NT2/D1 (cell line): Measurements from ENCODE around the gene STAT1.

Source experiments
- DNase-seq: peaks from one replicate; pipeline ENCODE4 v3.0.0-alpha.2; 2011; ENCODE audit warnings: low read depth, low spot score
- H3K27me3 ChIP-seq: 2 replicates; pipeline ENCODE4 v1.6.0; 2011; ENCODE audit warnings: mild to moderate bottlenecking; ENCODE audit not compliant: insufficient read length, insufficient read depth
- H3K36me3 ChIP-seq: 2 replicates; pipeline ENCODE4 v1.6.1; 2011; ENCODE audit warnings: mild to moderate bottlenecking, low read length, mixed read lengths; ENCODE audit not compliant: insufficient read depth, insufficient read length
- H3K4me1 ChIP-seq: 2 replicates; pipeline ENCODE4 v1.5.1; 2011; ENCODE audit not compliant: insufficient read depth, insufficient read length
- H3K4me3 ChIP-seq: 2 replicates; pipeline ENCODE4 v1.5.1; 2011; ENCODE audit warnings: low read depth; ENCODE audit not compliant: insufficient read length
- H3K9ac ChIP-seq: 2 replicates; pipeline ENCODE4 v1.6.0; 2011; ENCODE audit warnings: low read depth; ENCODE audit not compliant: insufficient read length
- H3K9me3 ChIP-seq: 2 replicates; pipeline ENCODE4 v1.5.1; 2011; ENCODE audit warnings: mild to moderate bottlenecking, low read length; ENCODE audit not compliant: insufficient read depth
- SUZ12 ChIP-seq: IDR thresholded peaks from 2 replicates; pipeline ENCODE4 v1.6.1; 2011; ENCODE audit not compliant: insufficient read length, insufficient read depth; ENCODE audit errors: extremely low read depth
- YY1 ChIP-seq: IDR thresholded peaks from 2 replicates; pipeline ENCODE4 v1.6.1; 2011; ENCODE audit not compliant: insufficient read length, insufficient read depth
- ZNF274 ChIP-seq: IDR thresholded peaks from 2 replicates; pipeline ENCODE4 v1.6.1; 2011; ENCODE audit warnings: mild to moderate bottlenecking, low read depth, low read length

STAT1 gene

GRCh38 chr2:190979906-190980629 is 33.9 kb downstream of the STAT1 start:
- TF ChIP-seq ZNF274 (no peak), YY1 (no peak), SUZ12 (no peak)
- Histone ChIP-seq H3K4me1 (no peaks in the 10 kb centered on the region), H3K9ac (no peak overlapping the region), H3K27me3 (no peaks in the 10 kb centered on the region), H3K36me3 (peaks cover 93% of the 10 kb centered on the region), H3K4me3 (no peak overlapping the region), H3K9me3 (no peaks in the 10 kb centered on the region)
- no peak for DNase-seq

GRCh38 chr2:190978389-190979053 is 35.5 kb downstream of the STAT1 start:
- peaks cover 93% of the 10 kb centered on the region for H3K36me3 ChIP-seq
- no peaks in the 10 kb centered on the region for H3K9me3 ChIP-seq
- no peaks in the 10 kb centered on the region for H3K27me3 ChIP-seq
- no peak overlapping the region for H3K4me3 ChIP-seq
- TF ChIP-seq YY1 (no peak), ZNF274 (no peak), SUZ12 (no peak)
- no peaks in the 10 kb centered on the region for H3K4me1 ChIP-seq
- no peak for DNase-seq
- H3K9ac ChIP-seq: no peak overlapping the region

- Histone ChIP-seq H3K9ac (no peak overlapping the region), H3K36me3 (peaks cover 92% of the 10 kb centered on the region), H3K27me3 (no peaks in the 10 kb centered on the region), H3K9me3 (no peaks in the 10 kb centered on the region), H3K4me3 (no peak overlapping the region), H3K4me1 (no peaks in the 10 kb centered on the region)
- DNase-seq: no peak
- no peak for TF ChIP-seq ZNF274
- no peak for TF ChIP-seq YY1
Measured at GRCh38 chr2:190977505-190977904, 36.5 kb downstream of the STAT1 start.

- TF ChIP-seq YY1 (no peak), ZNF274 (no peak), SUZ12 (no peak)
Measured at GRCh38 chr2:190976521-190976920, 37.5 kb downstream of the STAT1 start.

GRCh38 chr2:190974629-190975361 is 39.2 kb downstream of the STAT1 start:
- peaks cover 88% of the 10 kb centered on the region for H3K36me3 ChIP-seq
- no peak for TF ChIP-seq YY1
- no peak for TF ChIP-seq SUZ12
- no peak for TF ChIP-seq ZNF274
- H3K9ac ChIP-seq: no peak overlapping the region
- H3K4me1 ChIP-seq: no peaks in the 10 kb centered on the region
- no peak for DNase-seq
- no peaks in the 10 kb centered on the region for H3K27me3 ChIP-seq
- H3K4me3 ChIP-seq: no peak overlapping the region
- H3K9me3 ChIP-seq: peaks cover 4% of the 10 kb centered on the region; the same call in 1 of the 2 replicates

More at GRCh38 chr2:190976521-190976920, 37.5 kb downstream of the STAT1 start:
- Histone ChIP-seq H3K4me1 (no peaks in the 10 kb centered on the region), H3K27me3 (no peaks in the 10 kb centered on the region), H3K36me3 (peaks cover 89% of the 10 kb centered on the region), H3K9me3 (peaks cover 4% of the 10 kb centered on the region; the same call in 1 of the 2 replicates), H3K9ac (no peak overlapping the region), H3K4me3 (no peak overlapping the region)
- no peak for DNase-seq

- H3K9ac ChIP-seq: no peak overlapping the region
- no peaks in the 10 kb centered on the region for H3K27me3 ChIP-seq
- no peak for TF ChIP-seq SUZ12
- no peak for TF ChIP-seq YY1
- H3K4me1 ChIP-seq: no peaks in the 10 kb centered on the region
- no peak for DNase-seq
- H3K36me3 ChIP-seq: peaks cover 86% of the 10 kb centered on the region
- no peak overlapping the region for H3K4me3 ChIP-seq
- peaks cover 4% of the 10 kb centered on the region; the same call in 1 of the 2 replicates for H3K9me3 ChIP-seq
Measured at GRCh38 chr2:190973726-190974628, 40.0 kb downstream of the STAT1 start.
